GM18868 (cell line): ENCODE data around the gene FKBP5.
"Not testable (repeated sequence)": the region's sequence is repeated elsewhere in the genome, so short reads cannot be mapped to it uniquely, and the experiment has no call there.

Experiments used
- ATAC-seq: cut with Tn5 transposase; IDR thresholded peaks from one replicate; pipeline ENCODE4 v1.9.1; 2021; ENCODE audit warnings: mild to moderate bottlenecking, moderate library complexity; ENCODE audit not compliant: unreplicated experiment

Gene FKBP5

GRCh38 chr6:35624341-35625070 is 64.2 kb downstream of the FKBP5 start:
- ATAC-seq, result no peak

GRCh38 chr6:35622283-35622682 is 66.4 kb downstream of the FKBP5 start:
- no peak for ATAC-seq

DNA sequence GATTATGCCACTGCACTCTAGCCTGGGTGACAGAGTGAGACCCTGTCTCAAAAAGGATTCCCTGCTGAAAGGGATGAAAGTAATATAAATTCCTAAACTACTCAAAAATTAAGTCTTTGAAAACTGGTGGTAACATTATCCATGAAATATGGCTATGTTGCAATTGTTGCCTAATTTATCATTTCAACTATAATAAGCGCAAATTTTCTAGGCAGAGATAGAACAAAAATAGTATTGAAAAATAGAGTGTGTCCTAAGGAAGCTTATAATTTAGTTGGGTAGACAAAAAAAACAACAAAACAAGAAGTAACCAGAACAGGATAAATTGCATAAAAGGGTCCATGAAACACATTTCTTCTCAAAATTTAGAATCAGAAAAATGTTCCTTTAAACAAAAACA is 68.0 kb downstream of the FKBP5 start:
- ATAC-seq, result no peak

DNA sequence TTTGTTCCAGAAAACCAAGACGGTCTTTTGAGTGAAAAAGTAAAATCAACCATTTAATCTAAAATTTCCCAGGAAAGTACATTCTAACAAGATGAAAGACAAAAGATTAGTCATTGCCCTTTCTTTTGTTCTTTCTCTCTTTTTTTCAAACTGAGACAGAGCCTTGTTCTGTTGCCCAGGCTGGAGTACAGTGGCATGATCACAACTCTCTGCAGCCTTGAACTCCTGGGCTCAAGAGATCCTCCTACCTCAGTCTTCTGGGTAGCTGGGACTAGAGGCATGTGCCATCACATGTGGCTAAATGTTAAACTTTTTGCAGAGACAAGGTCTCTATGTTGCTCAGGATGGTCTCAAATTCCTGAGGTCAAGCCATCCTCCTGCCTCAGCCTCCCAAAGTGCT is 75.0 kb downstream of the FKBP5 start:
- ATAC-seq, result no peak

DNA sequence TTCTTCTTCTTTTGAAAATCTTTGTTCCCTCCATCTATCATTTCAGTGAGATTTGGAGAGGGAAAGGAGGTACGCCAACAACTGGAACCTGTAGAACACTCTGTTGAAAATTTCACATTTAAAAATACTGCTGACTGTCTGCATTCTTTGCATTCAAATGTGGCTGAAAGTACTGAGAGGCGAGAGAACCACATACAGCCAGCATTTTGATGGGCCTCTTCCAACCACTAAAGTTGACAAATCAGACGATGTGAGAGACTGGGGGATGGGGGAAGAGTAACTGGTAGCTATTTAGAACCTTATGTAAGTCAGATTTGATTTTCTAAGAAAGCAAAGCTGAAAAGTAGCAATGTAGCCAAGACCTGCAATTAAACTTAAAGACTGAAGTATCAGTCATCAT is 77.5 kb downstream of the FKBP5 start:
- no peak for ATAC-seq

- ATAC-seq, result no peak
Observed at GRCh38 chr6:35610830-35611229, 77.9 kb downstream of the FKBP5 start.

DNA sequence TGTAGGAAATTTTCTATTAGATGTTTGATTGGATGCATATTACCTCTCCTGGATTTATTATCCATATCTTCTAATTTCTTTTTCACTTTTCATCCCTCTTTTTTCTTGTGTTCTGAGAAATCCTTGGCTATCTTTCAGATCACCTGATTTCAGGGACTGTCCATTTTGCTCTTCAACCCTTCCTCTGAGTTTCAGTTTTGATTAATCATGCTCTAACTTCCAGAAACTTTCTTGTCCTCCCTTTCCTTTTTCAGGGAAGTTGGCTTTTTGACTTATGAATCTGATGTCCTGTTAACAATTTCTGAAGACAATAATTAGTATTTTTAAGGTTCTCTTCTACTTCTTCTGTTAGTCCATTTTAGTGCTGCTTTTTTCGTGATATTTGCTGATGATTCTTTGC is 79.1 kb downstream of the FKBP5 start:
- ATAC-seq, result no peak

GRCh38 chr6:35607517-35608233 is 81.0 kb downstream of the FKBP5 start:
- no peak for ATAC-seq

DNA sequence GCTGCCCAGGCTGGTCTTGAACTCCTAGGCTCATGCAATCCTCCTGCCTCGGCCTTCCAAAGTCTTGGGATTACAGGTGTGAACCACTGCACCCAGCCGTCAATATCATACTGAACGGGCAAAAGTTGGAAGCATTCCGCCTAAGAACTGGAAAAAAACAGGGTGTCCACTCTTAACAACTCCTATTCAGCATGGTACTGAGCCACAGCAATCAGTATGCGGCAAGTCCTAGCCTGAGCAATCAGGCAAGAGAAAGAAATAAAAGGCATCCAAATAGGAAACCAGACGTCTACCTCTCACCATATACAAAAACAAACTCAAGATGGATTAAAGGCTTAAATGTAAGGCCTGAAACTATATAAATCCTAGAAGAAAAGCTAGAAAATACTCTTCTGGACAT is 83.1 kb downstream of the FKBP5 start:
- no peak for ATAC-seq

DNA sequence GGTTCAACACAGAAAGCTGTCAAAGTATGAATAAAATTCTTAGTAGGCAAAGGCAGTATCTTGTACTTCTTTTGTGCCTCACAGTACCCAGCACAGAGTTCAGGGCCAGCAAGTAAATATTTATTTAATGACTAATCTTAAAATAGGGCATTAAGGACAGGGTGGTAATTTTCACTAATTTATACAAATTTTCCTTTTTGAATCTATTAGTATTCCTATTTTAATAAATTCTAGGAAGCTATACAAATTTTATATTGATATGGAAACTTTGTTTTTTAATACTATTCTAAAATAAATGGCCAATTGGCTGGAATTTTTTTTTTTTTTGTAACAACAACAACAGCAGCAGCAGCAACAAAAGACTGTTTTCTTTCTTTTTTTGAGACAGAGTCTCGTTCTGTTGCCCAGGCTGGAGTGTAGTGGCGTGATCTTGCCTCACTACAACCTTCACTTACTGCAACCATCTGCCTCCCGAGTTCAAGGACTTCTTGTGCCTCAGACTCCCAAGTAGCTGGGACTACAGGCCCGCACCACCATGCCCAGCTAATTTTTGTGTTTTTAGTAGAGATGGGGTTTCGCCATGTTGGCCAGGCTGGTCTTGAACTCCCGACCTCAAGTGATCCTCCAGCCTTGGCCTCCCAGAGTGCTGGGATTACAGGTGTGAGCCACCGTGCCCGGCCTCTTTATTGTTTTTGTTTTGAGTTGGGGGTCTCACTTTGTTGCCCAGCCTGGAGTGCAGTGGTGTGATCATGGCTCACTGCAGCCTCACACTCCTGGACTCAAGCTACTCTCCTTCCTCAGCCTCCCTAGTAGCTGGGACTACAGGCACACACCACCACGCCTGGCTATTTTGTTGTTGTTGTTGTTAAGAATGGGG is 85.2 kb downstream of the FKBP5 start:
- ATAC-seq, result no peak

GRCh38 chr6:35602133-35602946 is 86.4 kb downstream of the FKBP5 start:
- ATAC-seq, result no peak

DNA sequence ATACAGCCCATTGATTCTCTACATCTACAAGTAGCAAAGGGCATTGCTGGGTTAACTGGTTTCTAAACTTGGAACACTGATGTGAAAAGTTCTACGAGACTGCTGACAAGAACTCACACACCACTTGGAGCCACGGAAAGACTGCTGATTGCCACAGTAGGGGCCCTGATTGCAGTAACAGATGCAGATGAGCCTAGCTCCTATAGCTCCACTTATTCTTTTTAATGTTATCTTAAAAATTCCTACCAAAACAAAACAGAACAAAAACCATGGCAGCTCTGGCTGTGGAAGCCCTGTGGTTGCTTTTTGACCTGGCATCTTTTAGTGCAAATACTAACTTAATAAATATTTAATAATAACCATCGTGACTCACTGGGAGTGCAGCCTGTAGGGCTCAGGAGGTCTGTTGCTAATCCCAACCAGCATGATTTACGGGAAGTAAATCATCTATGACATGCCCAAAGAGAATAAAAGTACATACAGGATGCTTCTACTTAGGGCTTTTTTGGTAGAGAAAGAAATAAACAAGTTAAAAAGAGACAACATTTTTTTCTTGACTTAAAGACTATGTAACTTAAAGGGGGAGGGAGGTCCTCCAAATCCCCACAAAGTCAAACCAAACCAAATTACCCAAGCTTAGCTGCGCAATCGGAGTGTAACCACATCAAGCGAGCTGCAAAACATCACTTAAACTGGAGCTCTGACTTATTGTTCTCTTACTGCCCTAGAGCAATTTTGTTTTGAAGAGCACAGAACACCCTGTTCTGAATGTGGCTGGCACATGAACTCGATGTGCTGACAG is 87.2 kb downstream of the FKBP5 start:
- no peak for ATAC-seq

GRCh38 chr6:35600659-35601125 is 88.0 kb downstream of the FKBP5 start:
- no peak for ATAC-seq

- ATAC-seq, result no peak
Observed at GRCh38 chr6:35599761-35600658, 88.7 kb downstream of the FKBP5 start.

DNA sequence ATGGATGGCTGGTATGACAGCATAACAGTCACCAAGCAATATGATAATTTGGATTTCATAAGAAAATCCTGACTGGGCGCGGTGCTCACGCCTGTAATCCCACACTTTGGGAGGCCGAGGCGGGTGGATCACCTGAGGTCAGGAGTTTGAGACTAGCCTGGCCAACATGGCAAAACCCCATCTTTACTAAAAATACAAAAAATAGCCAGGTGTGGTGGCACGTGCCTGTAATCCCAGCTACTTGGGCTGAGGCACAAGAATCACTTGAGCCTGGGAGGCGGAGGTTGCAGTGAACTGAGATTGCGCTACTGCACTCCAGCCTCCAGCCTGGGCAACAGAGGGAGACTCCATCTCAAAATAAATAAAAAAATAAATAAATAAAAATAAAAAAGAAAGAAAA is 90.1 kb downstream of the FKBP5 start:
- not testable (repeated sequence) for ATAC-seq

GRCh38 chr6:35596448-35597442 is 92.0 kb downstream of the FKBP5 start:
- ATAC-seq, result no peak

DNA sequence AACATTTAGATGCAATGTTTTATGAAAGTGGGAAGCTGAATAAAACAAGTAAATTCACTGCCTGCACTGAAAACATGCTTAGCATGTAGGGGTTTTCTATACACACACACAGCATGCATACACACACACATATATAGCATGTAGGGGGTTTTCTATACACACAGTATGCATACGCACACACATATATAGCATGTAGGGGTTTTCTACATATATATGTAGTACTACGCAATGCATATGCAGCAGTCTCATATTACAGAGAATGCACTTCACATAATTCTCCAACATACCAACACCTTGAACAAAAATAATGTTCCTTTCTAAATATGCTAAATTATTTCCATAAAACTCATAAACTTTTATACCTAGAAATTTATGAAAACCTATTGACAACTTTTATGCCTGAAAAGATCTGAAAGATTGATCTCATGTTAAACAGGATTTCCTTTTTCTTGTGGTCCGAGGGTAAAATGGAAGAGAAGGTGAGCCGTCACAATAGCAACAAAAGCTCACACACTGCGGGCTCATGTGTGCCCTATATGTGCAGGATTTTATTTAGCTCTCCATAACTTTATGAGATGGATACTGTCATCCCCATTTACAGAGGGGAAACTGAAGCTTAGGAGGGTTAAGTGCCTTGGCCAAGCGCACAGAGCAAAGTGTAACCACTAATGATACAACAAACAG is 94.1 kb downstream of the FKBP5 start:
- ATAC-seq, result no peak
